ENCODE results near the gene S100A9.

S100A9 gene

DNA sequence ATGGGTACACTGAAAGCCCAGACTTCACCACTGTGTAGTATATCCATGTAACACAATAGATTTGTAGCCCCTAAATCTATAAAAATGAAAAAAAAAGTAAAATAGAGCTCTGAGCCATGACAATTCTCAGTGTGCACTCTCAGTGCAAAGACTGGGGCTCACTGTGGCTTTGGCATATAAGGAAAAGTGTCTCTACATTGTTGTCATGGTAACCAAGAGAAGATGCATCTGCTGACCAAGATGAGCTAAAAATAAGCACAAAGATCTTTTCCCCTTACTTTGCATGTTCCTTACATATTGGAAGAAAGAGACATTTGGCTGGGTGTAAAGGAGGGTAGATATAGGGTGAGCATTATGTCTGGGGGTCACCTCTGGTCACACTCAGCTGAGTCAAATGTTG, 21.0 kb upstream of the S100A9 start:
- no peak overlapping the region for H3K27ac ChIP-seq (ENCODE audit: low read depth, low read length)

DNA sequence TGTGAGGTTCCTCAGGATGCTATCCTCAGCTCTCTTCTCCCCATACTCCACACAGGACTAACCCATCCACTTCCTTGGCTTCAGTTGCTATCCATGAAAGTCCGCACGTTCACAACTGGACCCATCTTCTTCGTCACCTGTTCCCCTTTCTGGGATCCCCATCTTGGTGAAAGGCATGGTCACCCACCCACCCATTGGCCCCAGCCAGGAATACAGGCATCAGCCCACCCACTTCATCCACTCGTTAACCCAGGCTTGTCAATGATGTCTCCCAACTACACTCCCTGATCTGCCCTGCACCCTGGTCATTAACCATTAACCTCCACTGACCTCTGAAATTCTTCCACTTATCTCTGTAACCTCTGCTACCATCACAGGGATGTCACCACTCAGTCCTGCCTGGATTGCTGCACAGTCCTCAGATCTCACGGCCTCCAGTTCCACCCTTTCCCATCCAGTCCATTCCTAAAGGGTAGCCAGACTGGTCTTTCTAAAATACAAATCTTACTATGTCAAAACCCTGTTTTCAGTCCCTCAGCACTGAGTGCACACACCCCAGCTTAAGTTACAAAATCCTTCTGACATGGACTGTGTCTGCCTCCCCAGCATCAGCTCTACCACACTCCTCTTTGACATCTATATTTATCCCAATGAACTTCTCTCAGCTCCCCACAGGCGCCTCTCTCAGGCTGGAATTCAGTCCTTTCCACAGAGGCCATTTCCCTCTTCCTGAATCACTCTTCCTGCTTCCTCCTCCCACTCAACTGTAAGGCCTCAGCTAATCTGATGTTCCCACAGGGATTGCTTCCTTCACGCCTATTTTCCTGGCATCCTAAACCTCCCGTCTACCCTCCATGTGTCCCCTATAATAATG, 19.4 kb upstream of the S100A9 start:
- Histone ChIP-seq H3K27ac (ENCODE audit: low read depth, low read length) (no peak overlapping the region), H3K9ac (ENCODE audit: low read length) (no peak overlapping the region), H3K4me3 (ENCODE audit: low read depth in 1 of 2, low read length in 2 of 2) (no peak overlapping the region), H3K36me3 (ENCODE audit: insufficient read depth, low read length) (no peaks in the 10 kb centered on the region), H3K9me3 (ENCODE audit: low read length) (no peaks in the 10 kb centered on the region), H3K4me1 (ENCODE audit: insufficient read depth, low read length) (no peaks in the 10 kb centered on the region), H3K27me3 (ENCODE audit: control insufficient read depth in 1 of 2, insufficient read depth in 2 of 2, low read length in 2 of 2) (no peaks in the 10 kb centered on the region)

More for the DNA sequence above, 21.0 kb upstream of the S100A9 start:
- H3K9me3 ChIP-seq (ENCODE audit: low read length), result no peaks in the 10 kb centered on the region
- no peak overlapping the region for H3K9ac ChIP-seq (ENCODE audit: low read length)
- no peaks in the 10 kb centered on the region for H3K4me1 ChIP-seq (ENCODE audit: insufficient read depth, low read length)
- no peaks in the 10 kb centered on the region for H3K27me3 ChIP-seq (ENCODE audit: control insufficient read depth in 1 of 2, insufficient read depth in 2 of 2, low read length in 2 of 2)
- no peak overlapping the region for H3K4me3 ChIP-seq (ENCODE audit: low read depth in 1 of 2, low read length in 2 of 2)
- H3K36me3 ChIP-seq (ENCODE audit: insufficient read depth, low read length), result no peaks in the 10 kb centered on the region

DNA sequence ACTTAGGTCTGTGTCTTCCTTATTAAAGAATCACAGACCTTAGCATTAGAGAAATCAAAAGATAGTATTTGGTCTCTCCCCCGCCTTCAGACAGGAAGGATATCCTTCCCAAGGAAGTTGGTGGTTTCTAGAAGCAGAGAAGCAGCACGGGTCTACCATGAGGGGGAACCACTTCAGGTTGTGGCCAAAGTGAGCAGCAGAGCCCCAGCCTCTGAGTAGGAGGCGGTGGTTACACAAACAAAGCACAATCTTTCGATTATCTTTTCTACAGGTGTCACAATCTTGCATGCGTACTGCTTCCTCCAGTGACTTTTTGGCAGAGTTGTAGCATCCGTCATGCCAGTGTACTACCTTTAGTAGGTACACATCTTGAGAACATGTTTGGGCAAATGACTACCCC, 17.9 kb upstream of the S100A9 start:
- H3K27ac ChIP-seq (ENCODE audit: low read depth, low read length), result no peak overlapping the region
- H3K27me3 ChIP-seq (ENCODE audit: control insufficient read depth in 1 of 2, insufficient read depth in 2 of 2, low read length in 2 of 2), result no peaks in the 10 kb centered on the region
- no peaks in the 10 kb centered on the region for H3K9me3 ChIP-seq (ENCODE audit: low read length)
- no peaks in the 10 kb centered on the region for H3K36me3 ChIP-seq (ENCODE audit: insufficient read depth, low read length)
- no peak overlapping the region for H3K9ac ChIP-seq (ENCODE audit: low read length)
- no peaks in the 10 kb centered on the region for H3K4me1 ChIP-seq (ENCODE audit: insufficient read depth, low read length)
- no peak overlapping the region for H3K4me3 ChIP-seq (ENCODE audit: low read depth in 1 of 2, low read length in 2 of 2)

DNA sequence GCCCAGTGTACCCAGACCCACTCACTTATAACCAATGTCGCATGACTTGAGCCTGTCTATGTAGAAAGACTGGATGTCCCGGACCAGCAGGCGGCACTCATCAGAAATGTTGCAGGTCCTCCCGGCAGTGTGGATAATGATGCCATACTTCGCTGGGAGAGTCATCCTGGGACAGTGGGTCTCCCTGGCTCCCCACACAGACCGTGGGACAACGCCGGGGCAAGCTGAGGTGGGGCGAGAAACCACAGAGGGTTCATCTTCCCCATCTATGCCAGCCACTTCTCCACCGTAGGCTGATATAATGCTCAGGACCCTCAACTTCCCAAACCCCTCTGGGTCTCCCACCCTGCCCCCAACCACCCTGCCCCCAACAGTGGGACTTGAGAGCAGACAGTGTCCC, 17.3 kb upstream of the S100A9 start:
- no peak overlapping the region for H3K4me3 ChIP-seq (ENCODE audit: low read depth in 1 of 2, low read length in 2 of 2)
- H3K36me3 ChIP-seq (ENCODE audit: insufficient read depth, low read length), result no peaks in the 10 kb centered on the region
- H3K9me3 ChIP-seq (ENCODE audit: low read length), result no peaks in the 10 kb centered on the region
- H3K9ac ChIP-seq (ENCODE audit: low read length), result no peak overlapping the region
- peaks cover 0 to 2% of the 10 kb centered on the region in 2 donors for H3K27me3 ChIP-seq (ENCODE audit: control insufficient read depth in 1 of 2, insufficient read depth in 2 of 2, low read length in 2 of 2)
- H3K4me1 ChIP-seq (ENCODE audit: insufficient read depth, low read length), result no peaks in the 10 kb centered on the region
- H3K27ac ChIP-seq (ENCODE audit: low read depth, low read length), result no peak overlapping the region

DNA sequence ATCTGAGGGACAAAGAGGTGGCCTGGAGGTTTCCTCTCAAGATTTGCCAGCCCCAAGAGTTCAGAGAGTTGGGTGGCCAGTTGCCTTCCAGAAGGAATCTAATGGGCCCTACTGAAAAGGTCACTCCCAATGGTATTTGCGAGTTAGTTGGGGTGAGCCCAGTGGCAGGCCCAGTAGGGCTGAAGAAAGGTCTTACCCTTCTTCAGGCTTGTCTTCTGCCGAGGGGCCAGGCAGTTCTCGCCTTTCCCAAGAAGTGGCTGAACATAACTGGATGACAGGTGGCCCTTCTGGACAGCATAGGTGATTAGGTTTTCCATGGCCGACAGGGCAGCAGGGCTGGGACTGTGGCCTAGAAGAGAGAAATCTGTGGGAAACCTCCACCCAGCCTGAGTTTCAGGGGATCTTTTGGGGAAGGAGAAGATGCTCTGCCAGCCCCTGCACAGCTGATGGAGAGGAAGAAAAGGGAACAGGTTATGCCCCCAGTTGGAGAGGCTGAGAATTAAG, 16.2 kb upstream of the S100A9 start:
- Histone ChIP-seq H3K4me1 (ENCODE audit: insufficient read depth, low read length) (no peaks in the 10 kb centered on the region), H3K9ac (ENCODE audit: low read length) (no peak overlapping the region), H3K36me3 (ENCODE audit: insufficient read depth, low read length) (no peaks in the 10 kb centered on the region), H3K27me3 (ENCODE audit: control insufficient read depth in 1 of 2, insufficient read depth in 2 of 2, low read length in 2 of 2) (peaks cover 5 to 8% of the 10 kb centered on the region in 2 donors), H3K4me3 (ENCODE audit: low read depth in 1 of 2, low read length in 2 of 2) (no peak overlapping the region), H3K9me3 (ENCODE audit: low read length) (no peaks in the 10 kb centered on the region), H3K27ac (ENCODE audit: low read depth, low read length) (no peak overlapping the region)

DNA sequence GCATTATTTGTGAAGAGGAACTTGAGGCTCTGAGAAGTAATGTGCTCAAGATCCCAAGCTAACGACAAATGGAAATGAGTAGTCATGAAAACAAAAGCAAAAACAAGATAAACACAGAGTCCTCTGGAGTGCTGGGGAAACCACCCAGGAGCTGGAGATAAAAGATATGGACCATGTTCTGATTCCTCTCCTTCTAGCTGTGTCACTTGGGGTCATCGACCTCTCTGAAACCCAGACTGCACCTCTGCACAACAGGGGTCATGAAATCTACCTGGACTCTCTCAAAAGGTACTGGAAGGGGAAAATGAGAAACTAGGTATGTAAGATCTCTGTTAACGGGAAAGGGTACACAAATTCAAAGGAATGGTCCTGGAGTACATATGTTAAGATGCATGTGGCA, 15.5 kb upstream of the S100A9 start:
- no peaks in the 10 kb centered on the region for H3K36me3 ChIP-seq (ENCODE audit: insufficient read depth, low read length)
- H3K27me3 ChIP-seq (ENCODE audit: control insufficient read depth in 1 of 2, insufficient read depth in 2 of 2, low read length in 2 of 2), result peaks cover 6 to 8% of the 10 kb centered on the region in 2 donors
- no peaks in the 10 kb centered on the region for H3K9me3 ChIP-seq (ENCODE audit: low read length)
- no peaks in the 10 kb centered on the region for H3K4me1 ChIP-seq (ENCODE audit: insufficient read depth, low read length)
- no peak overlapping the region for H3K4me3 ChIP-seq (ENCODE audit: low read depth in 1 of 2, low read length in 2 of 2)
- H3K9ac ChIP-seq (ENCODE audit: low read length), result no peak overlapping the region
- no peak overlapping the region for H3K27ac ChIP-seq (ENCODE audit: low read depth, low read length)

DNA sequence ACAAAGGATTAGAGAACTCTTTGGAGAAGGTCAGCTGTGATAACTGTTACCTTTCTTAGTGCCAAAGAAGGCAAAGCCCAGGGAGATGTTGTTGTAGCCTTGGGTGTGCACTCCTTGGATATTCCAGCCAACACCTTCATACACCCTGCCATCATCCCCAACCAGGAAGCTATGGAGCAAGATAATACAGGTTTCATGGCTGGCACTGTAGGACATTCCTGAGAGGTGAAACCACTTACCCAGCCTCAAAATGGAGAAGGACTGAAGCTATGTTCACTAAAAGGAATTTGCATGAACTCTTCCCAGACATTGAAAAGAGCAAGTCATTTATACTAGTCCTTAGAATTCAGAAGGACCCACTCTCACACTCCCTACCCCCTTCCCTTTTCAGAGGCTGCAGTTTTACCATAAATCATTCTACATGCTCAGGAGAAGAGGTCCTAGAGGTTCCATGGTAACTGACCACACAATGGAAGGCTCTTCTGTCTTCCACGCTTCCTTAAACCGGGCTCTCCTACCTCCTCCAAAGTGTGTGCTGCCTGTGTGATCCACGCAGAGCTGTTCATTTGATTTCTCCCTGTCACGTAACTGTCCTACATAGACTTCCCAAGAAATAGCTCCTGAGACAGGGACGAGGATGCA, 14.5 kb upstream of the S100A9 start:
- H3K4me3 ChIP-seq (ENCODE audit: low read depth in 1 of 2, low read length in 2 of 2), result no peak overlapping the region
- H3K9ac ChIP-seq (ENCODE audit: low read length), result no peak overlapping the region
- no peaks in the 10 kb centered on the region for H3K36me3 ChIP-seq (ENCODE audit: insufficient read depth, low read length)
- H3K9me3 ChIP-seq (ENCODE audit: low read length), result no peaks in the 10 kb centered on the region
- no peak overlapping the region for H3K27ac ChIP-seq (ENCODE audit: low read depth, low read length)
- peaks cover 6 to 8% of the 10 kb centered on the region in 2 donors for H3K27me3 ChIP-seq (ENCODE audit: control insufficient read depth in 1 of 2, insufficient read depth in 2 of 2, low read length in 2 of 2)
- no peaks in the 10 kb centered on the region for H3K4me1 ChIP-seq (ENCODE audit: insufficient read depth, low read length)

DNA sequence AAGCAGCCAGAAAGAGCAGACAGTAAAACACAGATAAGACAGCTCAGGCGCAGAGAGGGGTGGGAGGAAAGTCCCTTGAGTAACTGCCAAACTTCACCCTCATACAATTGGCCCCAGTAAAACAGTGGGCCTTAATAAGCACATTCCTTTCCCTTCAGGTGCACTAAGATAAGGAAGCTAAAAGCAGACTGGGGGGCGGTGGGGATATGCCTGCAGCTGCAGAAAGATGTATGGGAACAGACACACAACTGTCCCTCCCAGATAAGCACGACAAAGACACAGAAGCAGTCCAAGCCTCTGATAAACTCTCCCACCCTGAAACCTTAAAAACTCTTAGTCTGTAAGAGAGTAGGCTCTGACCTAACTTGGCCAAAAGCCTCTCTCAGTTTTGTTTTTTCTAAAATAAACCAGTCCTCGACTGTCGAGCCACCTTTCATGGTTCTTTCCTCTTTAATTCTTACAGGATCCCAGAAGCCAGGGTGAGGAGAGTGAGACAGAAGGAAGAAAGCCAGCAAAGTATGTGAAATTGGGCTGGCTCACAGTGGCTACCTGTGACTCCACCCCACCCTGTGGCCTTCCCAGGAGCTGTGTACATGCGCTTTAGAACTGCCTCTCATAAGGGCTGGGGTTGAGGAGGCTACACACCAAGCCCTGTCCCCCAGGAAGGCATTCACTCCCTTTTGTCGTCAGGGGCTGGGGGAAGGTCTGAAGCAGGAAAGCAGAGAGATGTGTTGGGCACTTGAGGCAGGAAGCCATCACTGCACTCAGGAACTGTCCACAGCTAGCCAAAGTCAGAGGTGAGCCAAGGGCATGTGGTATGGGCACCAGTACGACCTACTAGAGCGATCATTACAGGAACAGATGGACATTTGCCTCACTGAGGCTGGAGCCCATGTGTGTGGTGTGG, 13.6 kb upstream of the S100A9 start:
- Histone ChIP-seq H3K9ac (ENCODE audit: low read length) (no peak overlapping the region), H3K27me3 (ENCODE audit: control insufficient read depth in 1 of 2, insufficient read depth in 2 of 2, low read length in 2 of 2) (peaks cover 6 to 8% of the 10 kb centered on the region in 2 donors), H3K4me3 (ENCODE audit: low read depth in 1 of 2, low read length in 2 of 2) (no peak overlapping the region), H3K9me3 (ENCODE audit: low read length) (no peaks in the 10 kb centered on the region), H3K36me3 (ENCODE audit: insufficient read depth, low read length) (no peaks in the 10 kb centered on the region), H3K4me1 (ENCODE audit: insufficient read depth, low read length) (no peaks in the 10 kb centered on the region), H3K27ac (ENCODE audit: low read depth, low read length) (no peak overlapping the region)

DNA sequence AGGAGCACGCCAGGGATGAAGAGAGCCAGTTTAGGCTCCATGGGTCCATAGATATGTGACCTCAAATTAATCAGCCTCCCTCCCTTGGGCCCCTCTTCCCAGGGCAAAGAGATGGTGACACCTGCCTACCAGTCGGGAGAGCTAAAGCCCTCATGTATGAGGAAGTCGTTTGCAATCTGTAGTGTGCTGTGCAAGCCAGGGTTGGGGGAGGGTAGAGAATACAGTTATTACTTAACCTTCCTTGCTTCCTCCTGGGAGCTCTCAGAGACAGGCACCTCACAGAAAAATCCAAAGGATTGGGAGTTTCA, 13.0 kb upstream of the S100A9 start:
- H3K9ac ChIP-seq (ENCODE audit: low read length), result no peak overlapping the region
- no peak overlapping the region for H3K27ac ChIP-seq (ENCODE audit: low read depth, low read length)
- no peak overlapping the region for H3K4me3 ChIP-seq (ENCODE audit: low read depth in 1 of 2, low read length in 2 of 2)
- no peaks in the 10 kb centered on the region for H3K9me3 ChIP-seq (ENCODE audit: low read length)
- no peaks in the 10 kb centered on the region for H3K36me3 ChIP-seq (ENCODE audit: insufficient read depth, low read length)
- peaks cover 6 to 8% of the 10 kb centered on the region in 2 donors for H3K27me3 ChIP-seq (ENCODE audit: control insufficient read depth in 1 of 2, insufficient read depth in 2 of 2, low read length in 2 of 2)
- H3K4me1 ChIP-seq (ENCODE audit: insufficient read depth, low read length), result no peaks in the 10 kb centered on the region

DNA sequence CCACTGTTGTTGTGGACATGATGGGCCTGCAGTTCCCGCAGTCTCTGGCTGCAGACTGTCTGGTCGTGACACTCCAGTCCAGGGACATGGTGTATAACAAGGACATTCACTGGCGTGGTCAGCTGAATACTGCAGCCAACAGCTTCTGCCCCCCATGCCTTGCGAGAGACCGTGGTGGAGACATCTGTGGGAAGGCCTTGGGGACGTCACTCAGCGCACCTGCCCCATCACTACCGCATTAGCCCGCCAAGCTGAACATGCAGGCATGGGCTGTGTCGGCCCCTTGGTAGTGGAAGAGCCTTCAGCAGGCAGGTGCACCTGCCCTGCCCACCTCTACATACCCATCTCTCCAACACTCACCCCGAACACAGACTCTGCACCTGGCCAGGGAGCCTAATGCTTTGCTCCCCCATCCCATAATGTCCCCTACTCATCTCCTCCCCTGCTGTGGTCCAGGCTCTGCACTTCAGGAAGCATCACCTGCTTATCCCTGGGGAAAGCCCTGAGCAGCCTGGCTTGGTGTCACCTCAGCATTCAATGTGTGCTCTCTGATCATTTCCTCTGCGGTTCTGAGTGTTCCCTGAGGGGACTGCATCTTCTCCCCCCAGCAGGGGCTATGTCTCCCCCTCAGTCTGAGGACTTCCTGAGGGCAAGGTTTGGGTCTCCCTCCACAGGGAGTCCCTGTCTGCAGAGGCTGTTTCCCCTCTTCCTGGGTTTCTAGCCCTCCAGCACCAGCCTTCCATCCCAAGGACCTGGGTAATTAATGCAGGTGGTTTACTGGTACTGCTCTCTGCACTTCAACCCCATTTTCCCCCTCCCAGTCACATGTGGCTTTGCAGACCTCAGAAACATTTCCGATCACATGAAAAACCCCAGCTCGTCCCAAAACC, 12.2 kb upstream of the S100A9 start:
- H3K4me3 ChIP-seq (ENCODE audit: low read depth in 1 of 2, low read length in 2 of 2), result no peak overlapping the region
- no peak overlapping the region for H3K9ac ChIP-seq (ENCODE audit: low read length)
- H3K9me3 ChIP-seq (ENCODE audit: low read length), result no peaks in the 10 kb centered on the region
- H3K27ac ChIP-seq (ENCODE audit: low read depth, low read length), result no peak overlapping the region
- no peaks in the 10 kb centered on the region for H3K36me3 ChIP-seq (ENCODE audit: insufficient read depth, low read length)
- H3K27me3 ChIP-seq (ENCODE audit: control insufficient read depth in 1 of 2, insufficient read depth in 2 of 2, low read length in 2 of 2), result peaks cover 6 to 8% of the 10 kb centered on the region in 2 donors
- no peaks in the 10 kb centered on the region for H3K4me1 ChIP-seq (ENCODE audit: insufficient read depth, low read length)

Data from muscle layer of colon (tissue), 2 donors.